H9 (cell line): ENCODE data around the gene TMBIM6. TPM values are rescaled to one million over a fixed set of nuclear protein-coding genes. Genes with fewer than 3 reads are reported as not detected.
A peak's percentile ranks its signal among the peaks of the same experiment; 100 is the strongest.

Source experiments
- DNase-seq: peaks from one replicate; pipeline ENCODE4 v3.0.0-alpha.2; 2017
- H2AFZ ChIP-seq: one replicate; pipeline ENCODE4 v1.6.1; 2013; ENCODE audit warnings: mild to moderate bottlenecking, low read length, control low read depth, moderate library complexity
- H2AK5ac ChIP-seq: 2 replicates; pipeline ENCODE4 v1.6.1; 2013; ENCODE audit warnings: low read length, control low read depth, mixed read lengths; ENCODE audit not compliant: insufficient read length
- H2BK120ac ChIP-seq: one replicate; pipeline ENCODE4 v1.6.1; 2013; ENCODE audit warnings: low read depth, mild to moderate bottlenecking, low read length, control low read depth, inconsistent platforms; ENCODE audit not compliant: poor library complexity, severe bottlenecking
- H2BK12ac ChIP-seq: 2 replicates; pipeline ENCODE4 v1.6.1; 2013; ENCODE audit warnings: low read length, control low read depth, mixed read lengths, low read depth; ENCODE audit not compliant: insufficient read length
- H2BK15ac ChIP-seq: 2 replicates; pipeline ENCODE4 v1.6.1; 2013; ENCODE audit warnings: low read depth, low read length, control low read depth
- H2BK20ac ChIP-seq: one replicate; pipeline ENCODE4 v1.6.1; 2013; ENCODE audit warnings: low read depth, mild to moderate bottlenecking, low read length, control low read depth, inconsistent platforms; ENCODE audit not compliant: poor library complexity, severe bottlenecking
- H2BK5ac ChIP-seq: 2 replicates; pipeline ENCODE4 v1.6.1; 2013; ENCODE audit warnings: low read length, control low read depth, mixed read lengths; ENCODE audit not compliant: insufficient read length
- H3K14ac ChIP-seq: 2 replicates; pipeline ENCODE4 v1.6.1; 2013; ENCODE audit warnings: low read length, control low read depth; ENCODE audit not compliant: insufficient read depth
- H3K18ac ChIP-seq: 2 replicates; pipeline ENCODE4 v1.6.1; 2013; ENCODE audit warnings: low read depth, mild to moderate bottlenecking, mixed read lengths, low read length, control low read depth; ENCODE audit not compliant: insufficient read length
- H3K23ac ChIP-seq: 2 replicates; pipeline ENCODE4 v1.6.1; 2013; ENCODE audit warnings: low read length, control low read depth, mixed read lengths, low read depth; ENCODE audit not compliant: insufficient read length
- H3K23me2 ChIP-seq: 2 replicates; pipeline ENCODE4 v1.6.1; 2013; ENCODE audit warnings: low read depth, mild to moderate bottlenecking, mixed read lengths, low read length, control low read depth; ENCODE audit not compliant: insufficient read length, poor library complexity, severe bottlenecking
- H3K27ac ChIP-seq: 2 replicates; pipeline ENCODE4 v1.5.1; 2013; ENCODE audit warnings: low read length, control low read depth, mixed read lengths, low read depth; ENCODE audit not compliant: insufficient read length
- H3K27me3 ChIP-seq: 2 replicates; pipeline ENCODE4 v1.6.1; 2013; ENCODE audit warnings: low read length, control low read depth, inconsistent platforms; ENCODE audit not compliant: insufficient read depth
- H3K4ac ChIP-seq: 2 replicates; pipeline ENCODE4 v1.6.1; 2013; ENCODE audit warnings: low read depth, mild to moderate bottlenecking, control low read depth, inconsistent platforms, low read length, moderate library complexity
- H3K4me1 ChIP-seq: 2 replicates; pipeline ENCODE4 v1.6.1; 2013; ENCODE audit warnings: low read length, control low read depth, inconsistent platforms; ENCODE audit not compliant: insufficient read depth
- H3K4me2 ChIP-seq: 2 replicates; pipeline ENCODE4 v1.6.1; 2013; ENCODE audit warnings: low read length, control low read depth, mixed read lengths; ENCODE audit not compliant: insufficient read length, insufficient read depth
- H3K56ac ChIP-seq: 2 replicates; pipeline ENCODE4 v1.6.1; 2013; ENCODE audit warnings: low read depth, mild to moderate bottlenecking, mixed read lengths, low read length, control low read depth; ENCODE audit not compliant: insufficient read length
- H3K79me1 ChIP-seq: 2 replicates; pipeline ENCODE4 v1.6.1; 2013; ENCODE audit warnings: low read depth, mild to moderate bottlenecking, moderate library complexity, low read length, control low read depth, inconsistent platforms; ENCODE audit not compliant: insufficient read depth, poor library complexity, severe bottlenecking
- H3K79me2 ChIP-seq: 2 replicates; pipeline ENCODE4 v1.6.1; 2013; ENCODE audit warnings: low read length, control low read depth, inconsistent platforms; ENCODE audit not compliant: insufficient read depth
- H3K9ac ChIP-seq: 2 replicates; pipeline ENCODE4 v1.6.1; 2013; ENCODE audit warnings: low read length, control low read depth, mixed read lengths; ENCODE audit not compliant: insufficient read length; ENCODE audit errors: extremely low read depth
- H3K9me3 ChIP-seq: one replicate; pipeline ENCODE4 v1.6.1; 2013; ENCODE audit warnings: low read depth, low read length, inconsistent platforms; ENCODE audit not compliant: control insufficient read depth
- H3T11ph ChIP-seq: one replicate; pipeline ENCODE4 v1.6.1; 2013; ENCODE audit warnings: mild to moderate bottlenecking, low read length, control low read depth, inconsistent platforms
- H4K20me1 ChIP-seq: one replicate; pipeline ENCODE4 v1.6.1; 2013; ENCODE audit not compliant: control insufficient read depth, insufficient read length, insufficient read depth
- H4K5ac ChIP-seq: 2 replicates; pipeline ENCODE4 v1.6.1; 2013; ENCODE audit warnings: low read depth, mild to moderate bottlenecking, mixed read lengths, low read length, control low read depth; ENCODE audit not compliant: insufficient read length
- H4K8ac ChIP-seq: replicated peaks from 2 replicates; pipeline ENCODE4 v1.6.1; 2013; ENCODE audit warnings: low read length, control low read depth, mixed read lengths, low read depth; ENCODE audit not compliant: insufficient read length
- H4K91ac ChIP-seq: 2 replicates; pipeline ENCODE4 v1.6.1; 2013; ENCODE audit warnings: low read depth, mild to moderate bottlenecking, moderate library complexity, mixed read lengths, low read length, control low read depth; ENCODE audit not compliant: insufficient read length
- H3K27ac Mint-ChIP-seq, 3 experiments: 2 replicates in 2 of 3; 3 replicates in 1 of 3; pipeline ENCODE4 v1.8.0; 2020 to 2021; ENCODE audit warnings: mixed read lengths in 3 of 3, mild to moderate bottlenecking in 1 of 3, moderate library complexity in 1 of 3
- H3K27me3 Mint-ChIP-seq: 2 replicates; pipeline ENCODE4 v1.8.0; 2021; ENCODE audit warnings: low read depth, mild to moderate bottlenecking, moderate library complexity, mixed read lengths
- H3K36me3 Mint-ChIP-seq, 3 experiments: 2 replicates in 2 of 3; 3 replicates in 1 of 3; pipeline ENCODE4 v1.8.0; 2020 to 2021; ENCODE audit warnings: low read depth in 3 of 3, mixed read lengths in 3 of 3; ENCODE audit not compliant: insufficient read depth in 1 of 3
- H3K4me1 Mint-ChIP-seq, 2 experiments: 2 replicates each; pipeline ENCODE4 v1.8.0; 2020; ENCODE audit warnings: mixed read lengths in 2 of 2
- H3K4me3 Mint-ChIP-seq, 2 experiments: 2 replicates in 1 of 2; 3 replicates in 1 of 2; pipeline ENCODE4 v1.8.0; 2020 to 2021; ENCODE audit warnings: mild to moderate bottlenecking in 2 of 2, mixed read lengths in 2 of 2, moderate library complexity in 1 of 2
- H3K9me3 Mint-ChIP-seq, 2 experiments: 2 replicates in 1 of 2; 3 replicates in 1 of 2; pipeline ENCODE4 v1.8.0; 2020; ENCODE audit warnings: mild to moderate bottlenecking in 2 of 2, mixed read lengths in 2 of 2, moderate library complexity in 1 of 2
- CTCF ChIP-seq: fragments of 200-600 bp; sonication (generic); conservative IDR thresholded peaks from 3 replicates; pipeline ENCODE4 v1.8.0; 2021; ENCODE audit warnings: antibody characterized with exemption, mild to moderate bottlenecking
- WGBS: extraction: QIAGEN DNeasy Blood & Tissue Kit; methylation state at CpG from one replicate; pipeline ENCODE4 v1.1.7; 2013; ENCODE audit warnings: missing lambda C conversion rate, low lambda C conversion rate, mixed read lengths; ENCODE audit not compliant: insufficient read length; ENCODE audit errors: extremely low coverage; 5-methylcytosine and 5-hydroxymethylcytosine counted together
- total RNA-seq: library from RNA; stranded (reverse); gene quantifications from 2 replicates; pipeline ENCODE4 v1.2.1, GENCODE V29; 2021

Gene TMBIM6
- total RNA-seq, 1 experiment from 2014 or later = 362 TPM

GRCh38 chr12:49705479-49706134 lies 35.8 kb upstream of the TMBIM6 start:
- TF ChIP-seq CTCF = no peak
- Histone ChIP-seq H3K4ac (no peak overlapping the region), H3K4me2 (peak overlapping the region; percentile 65), H3K27me3 (peaks cover 4% of the 10 kb centered on the region; the same call in 1 of the 2 replicates), H3K4me1 (peaks cover 18% of the 10 kb centered on the region), H4K20me1 (no peaks in the 10 kb centered on the region), H2AK5ac (no peak overlapping the region), H2BK120ac (no peak overlapping the region), H2BK15ac (no peak overlapping the region), H3T11ph (no peak overlapping the region), H4K5ac (no peak overlapping the region), H3K18ac (no peak overlapping the region), H2BK5ac (no peak overlapping the region), H4K91ac (no peak overlapping the region), H3K27ac (no peak overlapping the region), H4K8ac (no peak overlapping the region), H2AFZ (no peak overlapping the region), H3K9me3 (no peaks in the 10 kb centered on the region), H2BK12ac (no peak overlapping the region), H3K9ac (no peak overlapping the region), H3K23ac (no peak overlapping the region), H3K79me2 (peaks cover 25% of the 10 kb centered on the region; the same call in 1 of the 2 replicates), H2BK20ac (no peak overlapping the region), H3K23me2 (peaks cover 14% of the 10 kb centered on the region), H3K56ac (no peak overlapping the region), H3K79me1 (no peaks in the 10 kb centered on the region), H3K14ac (no peak overlapping the region)
- WGBS = no CpG with 5 or more reads among the region's 10 CpGs
- Mint-ChIP-seq H3K4me1 (peaks cover 38 to 39% of the 10 kb centered on the region in 2 experiments), H3K27me3 (peaks cover 27% of the 10 kb centered on the region), H3K9me3 (no peaks in the 10 kb centered on the region), H3K27ac (peak overlapping the region in 2 of 3 experiments; percentile 16 to 27; a peak in 1 of 7 replicates), H3K4me3 (peak overlapping the region; percentile 84 to 94), H3K36me3 (no peaks in the 10 kb centered on the region)
- DNase-seq = peak; percentile 64
